Measurements from ENCODE around the gene GOLIM4. TPM values are rescaled to one million over a fixed set of nuclear protein-coding genes. Genes with fewer than 3 reads are reported as not detected.

GOLIM4 gene
- total and polyA plus RNA-seq, 2 experiments from 2014 or later: 34.4 to 50.5 TPM

- TF ChIP-seq ZNF462 (CRISPR knock-in tag; IDR thresholded peaks at IDR 0.05) (no peak), REST (IDR thresholded peaks at IDR 0.05; ENCODE audit: unreplicated experiment) (no peak)
These were observed 46.3 kb downstream of the GOLIM4 start (continued) for GRCh38 chr3:168049367-168049974.
